ENCODE measurements around the gene RPRD1A.
"Not testable (repeated sequence)": the region's sequence is repeated elsewhere in the genome, so short reads cannot be mapped to it uniquely, and the experiment has no call there.

Gene RPRD1A

GRCh38 chr18:36089001-36089400, 21.6 kb upstream of the RPRD1A start:
- TF ChIP-seq CTCF (conservative IDR thresholded peaks at IDR 0.05) = no peak
- no peak overlapping the region for H3K27ac ChIP-seq

GRCh38 chr18:36088256-36088655, 20.9 kb upstream of the RPRD1A start:
- TF ChIP-seq CTCF (conservative IDR thresholded peaks at IDR 0.05) = no peak
- no peak overlapping the region for H3K27ac ChIP-seq

GRCh38 chr18:36086186-36086585, 18.8 kb upstream of the RPRD1A start:
- TF ChIP-seq CTCF (conservative IDR thresholded peaks at IDR 0.05) = no peak

GRCh38 chr18:36085195-36085594, 17.8 kb upstream of the RPRD1A start:
- no peak overlapping the region for H3K27ac ChIP-seq

More at GRCh38 chr18:36086186-36086585, 18.8 kb upstream of the RPRD1A start:
- H3K27ac ChIP-seq = no peak overlapping the region

GRCh38 chr18:36083729-36084128, 16.4 kb upstream of the RPRD1A start:
- H3K27ac ChIP-seq = no peak overlapping the region
- TF ChIP-seq CTCF (conservative IDR thresholded peaks at IDR 0.05) = no peak

More at GRCh38 chr18:36085195-36085594, 17.8 kb upstream of the RPRD1A start:
- no peak for TF ChIP-seq CTCF (conservative IDR thresholded peaks at IDR 0.05)

GRCh38 chr18:36081118-36081517, 13.8 kb upstream of the RPRD1A start:
- H3K27ac ChIP-seq = not testable (repeated sequence)

- TF ChIP-seq CTCF (conservative IDR thresholded peaks at IDR 0.05) = no peak
- H3K27ac ChIP-seq = no peak overlapping the region
Observed at GRCh38 chr18:36078751-36079529, 11.6 kb upstream of the RPRD1A start.

GRCh38 chr18:36077764-36078163, 10.4 kb upstream of the RPRD1A start:
- not testable (repeated sequence) for H3K27ac ChIP-seq
